SU-DHL-6 (cell line): ENCODE measurements around the gene GRID1.

ENCODE experiments used
- H2AFZ ChIP-seq: fragments of 200-600 bp; sonication (generic); 2 replicates; pipeline ENCODE4 v1.6.1; 2014; ENCODE audit warnings: low read depth, mild to moderate bottlenecking, moderate library complexity, mixed read lengths, antibody characterized with exemption, low read length; ENCODE audit not compliant: severe bottlenecking
- H3F3A ChIP-seq: fragments of 200-600 bp; shearing (Covaris generic); 2 replicates; pipeline ENCODE4 v1.6.0; 2016; ENCODE audit warnings: antibody characterized with exemption, mild to moderate bottlenecking; ENCODE audit not compliant: insufficient read depth
- H3K27ac ChIP-seq: fragments of 200-600 bp; sonication (generic); 2 replicates; pipeline ENCODE4 v1.5.1; 2016; ENCODE audit warnings: low read depth, mild to moderate bottlenecking, low read length, moderate library complexity, mixed read lengths
- H3K27me3 ChIP-seq: fragments of 200-600 bp; sonication (generic), shearing (Covaris generic); 2 replicates; pipeline ENCODE4 v1.6.0; 2014; ENCODE audit warnings: mild to moderate bottlenecking, low read length
- H3K36me3 ChIP-seq: fragments of 200-600 bp; sonication (generic); 2 replicates; pipeline ENCODE4 v1.6.1; 2014; ENCODE audit warnings: mild to moderate bottlenecking, low read length, mixed read lengths
- H3K4me2 ChIP-seq: fragments of 300-600, 200-600 bp; shearing (Covaris generic), sonication (generic); 2 replicates; pipeline ENCODE4 v1.6.0; 2014; ENCODE audit warnings: low read length, low read depth, mild to moderate bottlenecking; ENCODE audit not compliant: poor library complexity, severe bottlenecking
- H3K4me3 ChIP-seq: fragments of 200-600 bp; sonication (generic); 2 replicates; pipeline ENCODE4 v1.5.1; 2014; ENCODE audit warnings: antibody characterized with exemption, low read length, mild to moderate bottlenecking, mixed read lengths; ENCODE audit not compliant: insufficient read depth, poor library complexity, severe bottlenecking
- H3K79me2 ChIP-seq: fragments of 200-600 bp; sonication (generic); 2 replicates; pipeline ENCODE4 v1.6.1; 2014; ENCODE audit warnings: mild to moderate bottlenecking, low read length, moderate library complexity; ENCODE audit not compliant: insufficient read depth
- H3K9ac ChIP-seq: fragments of 200-600 bp; sonication (generic); 2 replicates; pipeline ENCODE4 v1.7.0; 2014; ENCODE audit warnings: mild to moderate bottlenecking, low read length
- H3K9me2 ChIP-seq: fragments of 200-600 bp; sonication (generic); replicated peaks from 2 replicates; pipeline ENCODE4 v1.6.1; 2014; ENCODE audit warnings: low read length; ENCODE audit not compliant: insufficient read depth
- H3K9me3 ChIP-seq: fragments of 200-600 bp; sonication (generic); 2 replicates; pipeline ENCODE4 v1.6.1; 2014; ENCODE audit warnings: low read length, mixed read lengths; ENCODE audit not compliant: insufficient read depth
- H4K20me1 ChIP-seq: fragments of 200-600 bp; sonication (generic); 2 replicates; pipeline ENCODE4 v1.6.1; 2014; ENCODE audit warnings: low read depth, mild to moderate bottlenecking, antibody characterized with exemption, low read length, moderate library complexity, mixed read lengths
- CTCF ChIP-seq: fragments of 200-600 bp; sonication (generic); IDR thresholded peaks from one replicate; pipeline ENCODE4 v1.5.1; 2017; ENCODE audit warnings: antibody characterized with exemption, mild to moderate bottlenecking, low read length, moderate library complexity; ENCODE audit not compliant: insufficient read depth, poor library complexity, severe bottlenecking
- EZH2phosphoT487 ChIP-seq: fragments of 200-600 bp; sonication (generic), shearing (Covaris generic); conservative IDR thresholded peaks from 2 replicates; pipeline ENCODE4 v1.6.1; 2018; ENCODE audit warnings: mild to moderate bottlenecking, antibody characterized with exemption, low read length, moderate library complexity, mixed read lengths

GRID1 gene

GRCh38 chr10:86306628-86307278 is 59.8 kb downstream of the GRID1 start:
- no peak overlapping the region for H3K4me3 ChIP-seq
- H3F3A ChIP-seq = no peaks in the 10 kb centered on the region
- no peaks in the 10 kb centered on the region for H3K79me2 ChIP-seq
- H3K4me2 ChIP-seq = no peak overlapping the region
- TF ChIP-seq CTCF (no peak), EZH2phosphoT487 (no peak)
- H2AFZ ChIP-seq = no peak overlapping the region
- H4K20me1 ChIP-seq = no peaks in the 10 kb centered on the region
- H3K36me3 ChIP-seq = no peaks in the 10 kb centered on the region
- no peaks in the 10 kb centered on the region for H3K9me3 ChIP-seq
- no peaks in the 10 kb centered on the region for H3K27me3 ChIP-seq
- H3K9me2 ChIP-seq = no peaks in the 10 kb centered on the region
- H3K27ac ChIP-seq = no peak overlapping the region
- no peak overlapping the region for H3K9ac ChIP-seq

GRCh38 chr10:86305521-86305920 is 61.1 kb downstream of the GRID1 start:
- H3K9me2 ChIP-seq = no peaks in the 10 kb centered on the region
- no peak for TF ChIP-seq EZH2phosphoT487
- TF ChIP-seq CTCF = no peak
- no peak overlapping the region for H3K9ac ChIP-seq
- no peaks in the 10 kb centered on the region for H4K20me1 ChIP-seq
- no peaks in the 10 kb centered on the region for H3F3A ChIP-seq
- no peaks in the 10 kb centered on the region for H3K27me3 ChIP-seq
- no peak overlapping the region for H3K4me3 ChIP-seq
- no peaks in the 10 kb centered on the region for H3K9me3 ChIP-seq
- no peak overlapping the region for H3K4me2 ChIP-seq
- no peak overlapping the region for H2AFZ ChIP-seq
- H3K36me3 ChIP-seq = no peaks in the 10 kb centered on the region
- H3K79me2 ChIP-seq = no peaks in the 10 kb centered on the region
- no peak overlapping the region for H3K27ac ChIP-seq

- no peaks in the 10 kb centered on the region for H3K27me3 ChIP-seq
- H3K9me3 ChIP-seq = no peaks in the 10 kb centered on the region
- H3K79me2 ChIP-seq = no peaks in the 10 kb centered on the region
- no peaks in the 10 kb centered on the region for H4K20me1 ChIP-seq
- no peaks in the 10 kb centered on the region for H3F3A ChIP-seq
- H3K27ac ChIP-seq = no peak overlapping the region
- no peaks in the 10 kb centered on the region for H3K36me3 ChIP-seq
- no peaks in the 10 kb centered on the region for H3K9me2 ChIP-seq
- no peak overlapping the region for H2AFZ ChIP-seq
- H3K4me3 ChIP-seq = no peak overlapping the region
- H3K4me2 ChIP-seq = no peak overlapping the region
- TF ChIP-seq EZH2phosphoT487 (no peak), CTCF (no peak)
- H3K9ac ChIP-seq = no peak overlapping the region
Measured at GRCh38 chr10:86304436-86304835, 62.2 kb downstream of the GRID1 start.
